HCT116 (cell line): ENCODE data around the gene BCHE. TPM values are rescaled to one million over a fixed set of nuclear protein-coding genes. Genes with fewer than 3 reads are reported as not detected.

Source experiments
- ATAC-seq: fragments of 200-7000 bp; cut with Tn5 transposase; 2 replicates; pipeline ENCODE4 v1.9.1; 2020; ENCODE audit warnings: mild to moderate bottlenecking, moderate library complexity
- BruUV-seq: library from RNA; stranded (reverse); fragments of 400-500 nt; replicated peaks from 2 replicates; lab custom pipeline; 2021; lab: Mats Ljungman, UMichigan
- CTCF ChIA-PET: fragments of 300-600 bp; sonication (Branson Sonifier 250); formaldehyde crosslinking; loops from one replicate; lab custom pipeline; 2021; ENCODE audit warnings: antibody characterized with exemption; lab: Charles Lee
- POLR2A ChIA-PET: fragments of 300-600, 350-600 bp; sonication (Branson Sonifier 250); formaldehyde crosslinking; loops from one replicate; lab custom pipeline; 2021; ENCODE audit warnings: antibody characterized with exemption; lab: Charles Lee
- RAD21 ChIA-PET, 2 experiments: fragments of 300-600 bp; sonication (Branson Sonifier 250); formaldehyde crosslinking; loops; one replicate each; lab custom pipeline; 2023; ENCODE audit warnings: low total read pairs in 2 of 2; ENCODE audit not compliant: uncharacterized antibody in 2 of 2, unreplicated experiment in 2 of 2, low non-redundant PET in 1 of 2; lab: Charles Lee
- DNase-seq: peaks from one replicate; pipeline ENCODE4 v3.0.0-alpha.2; 2010; ENCODE audit warnings: low read depth, low spot score
- H2AFZ ChIP-seq: fragments of 200-600 bp; shearing (Covaris generic), sonication (generic); 2 replicates; pipeline ENCODE4 v1.6.1; 2017; ENCODE audit warnings: low read depth, mixed run types, mixed read lengths, antibody characterized with exemption, low read length; ENCODE audit not compliant: poor library complexity, severe bottlenecking
- H3K27ac ChIP-seq: 2 replicates; pipeline ENCODE4 v1.5.1; 2012; ENCODE audit warnings: low read depth, low read length
- H3K27me3 ChIP-seq: fragments of 200-600 bp; sonication (generic); 2 replicates; pipeline ENCODE4 v1.6.1; 2016; ENCODE audit warnings: mixed run types, low read length, mixed read lengths; ENCODE audit not compliant: insufficient read depth
- H3K36me3 ChIP-seq, 2 experiments: fragments of 200-500 bp in 1 of 2; fragments of 200-600 bp in 1 of 2; sonication (Bioruptor generic) in 1 of 2; sonication (generic) in 1 of 2; 2 replicates each; pipeline versions ENCODE4 v1.5.1 to v1.6.1; 2014 to 2016; ENCODE audit warnings: low read length in 2 of 2, inconsistent platforms in 1 of 2, mixed read lengths in 1 of 2, mixed run types in 1 of 2; ENCODE audit not compliant: insufficient read depth in 2 of 2, control insufficient read depth in 1 of 2
- H3K4me1 ChIP-seq, 2 experiments: fragments of 200-600 bp in 1 of 2; sonication (generic) in 1 of 2; 2 replicates each; pipeline versions ENCODE4 v1.5.1 to v1.6.1; 2012 to 2017; ENCODE audit warnings: low read length in 2 of 2, inconsistent platforms in 1 of 2, mild to moderate bottlenecking in 1 of 2, mixed read lengths in 1 of 2, mixed run types in 1 of 2, moderate library complexity in 1 of 2; ENCODE audit not compliant: insufficient read depth in 2 of 2, control insufficient read depth in 1 of 2
- H3K4me2 ChIP-seq: fragments of 200-600 bp; sonication (generic); 2 replicates; pipeline ENCODE4 v1.6.1; 2017; ENCODE audit warnings: mixed run types, low read length, mixed read lengths
- H3K4me3 ChIP-seq, 2 experiments: fragments of 200-600 bp in 1 of 2; sonication (generic) in 1 of 2; replicated peaks in 1 of 2; 2 replicates each; pipeline ENCODE4 v1.5.1; 2011 to 2016; ENCODE audit warnings: low read length in 2 of 2, control low read depth in 1 of 2, low read depth in 1 of 2, mild to moderate bottlenecking in 1 of 2, mixed read lengths in 1 of 2, mixed run types in 1 of 2
- H3K79me2 ChIP-seq: fragments of 200-600 bp; sonication (generic); 2 replicates; pipeline ENCODE4 v1.6.1; 2017; ENCODE audit warnings: mild to moderate bottlenecking, mixed run types, low read length, moderate library complexity, mixed read lengths; ENCODE audit not compliant: insufficient read depth
- H3K9ac ChIP-seq: fragments of 200-600 bp; sonication (generic); 2 replicates; pipeline ENCODE4 v1.6.1; 2016; ENCODE audit warnings: low read length, mixed read lengths
- H3K9me2 ChIP-seq: fragments of 200-600 bp; sonication (generic), shearing (Covaris generic); 2 replicates; pipeline ENCODE4 v1.6.1; 2017; ENCODE audit warnings: mixed run types, mild to moderate bottlenecking, moderate library complexity; ENCODE audit not compliant: insufficient read depth
- H3K9me3 ChIP-seq, 2 experiments: fragments of 200-500 bp in 1 of 2; fragments of 200-600 bp in 1 of 2; sonication (Bioruptor generic) in 1 of 2; sonication (generic) in 1 of 2; 2 replicates each; pipeline ENCODE4 v1.6.1; 2014 to 2017; ENCODE audit warnings: low read length in 2 of 2, mixed read lengths in 2 of 2, inconsistent platforms in 1 of 2, low read depth in 1 of 2, mild to moderate bottlenecking in 1 of 2, mixed run types in 1 of 2, moderate library complexity in 1 of 2; ENCODE audit not compliant: control insufficient read depth in 1 of 2, insufficient read depth in 1 of 2
- H4K20me1 ChIP-seq: fragments of 200-600 bp; sonication (generic), shearing (Covaris generic); 2 replicates; pipeline ENCODE4 v1.6.1; 2017; ENCODE audit warnings: mixed run types, mild to moderate bottlenecking, moderate library complexity; ENCODE audit not compliant: insufficient read depth
- CEBPB ChIP-seq: IDR thresholded peaks from 2 replicates; pipeline ENCODE4 v1.6.1; 2012; ENCODE audit warnings: low read depth
- FOSL1 ChIP-seq: IDR thresholded peaks from 2 replicates; pipeline ENCODE4 v1.6.1; 2012; ENCODE audit warnings: low read depth
- POLR2A ChIP-seq: IDR thresholded peaks from 2 replicates; pipeline ENCODE4 v1.7.0; 2011; ENCODE audit warnings: borderline replicate concordance; ENCODE audit not compliant: insufficient read depth, insufficient read length; ENCODE audit errors: extremely low read depth
- POLR2AphosphoS5 ChIP-seq: IDR thresholded peaks from 2 replicates; pipeline ENCODE4 v1.6.1; 2011; ENCODE audit warnings: mild to moderate bottlenecking, low read depth, low read length, moderate library complexity
- RAD21 ChIP-seq: IDR thresholded peaks from 2 replicates; pipeline ENCODE4 v1.6.1; 2012; ENCODE audit warnings: low read depth, mild to moderate bottlenecking
- SP1 ChIP-seq: IDR thresholded peaks from 2 replicates; pipeline ENCODE4 v1.6.1; 2012; ENCODE audit warnings: low read depth
- TCF7L2 ChIP-seq: IDR thresholded peaks from 2 replicates; pipeline ENCODE4 v1.7.0; 2011; ENCODE audit warnings: borderline replicate concordance, inconsistent platforms; ENCODE audit not compliant: insufficient read depth, insufficient read length; ENCODE audit errors: extremely low read depth
- intact Hi-C: fragments of 100-400 bp; cut with micrococcal nuclease; formaldehyde crosslinking; loops from 2 replicates; pipeline ENCODE4 v1.10.0; 2022
- total RNA-seq: library from RNA; stranded (reverse); gene quantifications from one replicate; pipeline ENCODE4 v1.2.1, GENCODE V29; 2021; ENCODE audit not compliant: unreplicated experiment
- TF ChIP-seq, protein P1 (sequence below), 3 experiments: fragments of 200-600 bp in 1 of 3; sonication (generic) in 1 of 3; IDR thresholded peaks in 2 of 3; conservative IDR thresholded peaks in 1 of 3; 2 replicates each; pipeline ENCODE4 v1.5.1; 2012 to 2017; ENCODE audit warnings: low read depth in 2 of 3, low read length in 2 of 3, antibody characterized with exemption in 1 of 3, borderline replicate concordance in 1 of 3, control low read depth in 1 of 3, mild to moderate bottlenecking in 1 of 3, mixed read lengths in 1 of 3, mixed run types in 1 of 3, moderate library complexity in 1 of 3; ENCODE audit not compliant: insufficient read depth in 1 of 3

BCHE gene
- total RNA-seq, 1 experiment from 2014 or later, result not detected

- TF ChIP-seq, protein P1, sequence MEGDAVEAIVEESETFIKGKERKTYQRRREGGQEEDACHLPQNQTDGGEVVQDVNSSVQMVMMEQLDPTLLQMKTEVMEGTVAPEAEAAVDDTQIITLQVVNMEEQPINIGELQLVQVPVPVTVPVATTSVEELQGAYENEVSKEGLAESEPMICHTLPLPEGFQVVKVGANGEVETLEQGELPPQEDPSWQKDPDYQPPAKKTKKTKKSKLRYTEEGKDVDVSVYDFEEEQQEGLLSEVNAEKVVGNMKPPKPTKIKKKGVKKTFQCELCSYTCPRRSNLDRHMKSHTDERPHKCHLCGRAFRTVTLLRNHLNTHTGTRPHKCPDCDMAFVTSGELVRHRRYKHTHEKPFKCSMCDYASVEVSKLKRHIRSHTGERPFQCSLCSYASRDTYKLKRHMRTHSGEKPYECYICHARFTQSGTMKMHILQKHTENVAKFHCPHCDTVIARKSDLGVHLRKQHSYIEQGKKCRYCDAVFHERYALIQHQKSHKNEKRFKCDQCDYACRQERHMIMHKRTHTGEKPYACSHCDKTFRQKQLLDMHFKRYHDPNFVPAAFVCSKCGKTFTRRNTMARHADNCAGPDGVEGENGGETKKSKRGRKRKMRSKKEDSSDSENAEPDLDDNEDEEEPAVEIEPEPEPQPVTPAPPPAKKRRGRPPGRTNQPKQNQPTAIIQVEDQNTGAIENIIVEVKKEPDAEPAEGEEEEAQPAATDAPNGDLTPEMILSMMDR (IDR thresholded peaks at IDR 0.05 in 2 of 3, conservative IDR thresholded peaks at IDR 0.05 in 1 of 3; ENCODE audit: borderline replicate concordance in 1 of 3, insufficient read depth in 1 of 3, low read depth in 2 of 3, low read length in 2 of 3), result no peak
- TF ChIP-seq FOSL1 (no peak), POLR2AphosphoS5 (no peak), TCF7L2 (no peak), SP1 (no peak)
- TF ChIP-seq, all 23 proteins: peak for 0
Observed at GRCh38 chr3:165797551-165797950, 39.7 kb downstream of the BCHE start (continued).

GRCh38 chr3:165796701-165797100, 40.5 kb downstream of the BCHE start:
- BruUV-seq, result no TSS peak
- intact Hi-C loops, result no loop called here
- no peak for DNase-seq
- Histone ChIP-seq H3K9me2 (no peaks in the 10 kb centered on the region), H3K9me3 (no peaks in the 10 kb centered on the region), H3K4me2 (no peak overlapping the region), H4K20me1 (no peaks in the 10 kb centered on the region), H3K27ac (no peak overlapping the region), H2AFZ (no peak overlapping the region), H3K4me1 (no peaks in the 10 kb centered on the region), H3K9ac (no peak overlapping the region), H3K36me3 (no peaks in the 10 kb centered on the region), H3K4me3 (no peak overlapping the region), H3K27me3 (no peaks in the 10 kb centered on the region), H3K79me2 (no peaks in the 10 kb centered on the region)
- CTCF ChIA-PET, result no interaction called here
- POLR2A ChIA-PET, result interaction anchor here (1.0 kb wide), 1 partner anchor 8 kb away, joined by 3 read pairs; no protein-coding TSS in a partner anchor
- ATAC-seq, result no peak
- RAD21 ChIA-PET, result no interaction called here
- no peak for TF ChIP-seq POLR2A
- TF ChIP-seq CEBPB, result no peak
- no peak for TF ChIP-seq RAD21
- TF ChIP-seq TCF7L2, result no peak
